Measurements from ENCODE around the gene RNF220. TPM values are rescaled to one million over a fixed set of nuclear protein-coding genes. Genes with fewer than 3 reads are reported as not detected.

Gene RNF220
- polyA plus RNA-seq, 1 of the 3 experiments (the other 2 are of a cell fraction): 83.7 TPM

- POLR2A ChIA-PET: no interaction called here
These were observed 271.6 kb downstream of the RNF220 start for GRCh38 chr1:44676484-44677200.

GRCh38 chr1:44677201-44677766 lies 272.2 kb downstream of the RNF220 start:
- H2AFZ ChIP-seq (ENCODE audit: low read depth): no peak overlapping the region
- peak; percentile 40 for DNase-seq
- TF ChIP-seq, protein P1, sequence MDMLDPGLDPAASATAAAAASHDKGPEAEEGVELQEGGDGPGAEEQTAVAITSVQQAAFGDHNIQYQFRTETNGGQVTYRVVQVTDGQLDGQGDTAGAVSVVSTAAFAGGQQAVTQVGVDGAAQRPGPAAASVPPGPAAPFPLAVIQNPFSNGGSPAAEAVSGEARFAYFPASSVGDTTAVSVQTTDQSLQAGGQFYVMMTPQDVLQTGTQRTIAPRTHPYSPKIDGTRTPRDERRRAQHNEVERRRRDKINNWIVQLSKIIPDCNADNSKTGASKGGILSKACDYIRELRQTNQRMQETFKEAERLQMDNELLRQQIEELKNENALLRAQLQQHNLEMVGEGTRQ (IDR thresholded peaks at IDR 0.05; ENCODE audit: borderline replicate concordance, low read depth, low read length): no peak
- TF ChIP-seq RAD21 (IDR thresholded peaks at IDR 0.05; ENCODE audit: low read length): peak; percentile 51
- no peak for TF ChIP-seq RFX5 (IDR thresholded peaks at IDR 0.05; ENCODE audit: low read length)
- no peak for TF ChIP-seq TEAD4 (IDR thresholded peaks at IDR 0.05; ENCODE audit: borderline replicate concordance, insufficient read depth)
- TF ChIP-seq NFIC (IDR thresholded peaks at IDR 0.05; ENCODE audit: borderline replicate concordance): no peak
- TF ChIP-seq EP300 (IDR thresholded peaks at IDR 0.05; ENCODE audit: borderline replicate concordance in 1 of 2, low read depth in 1 of 2, low read length in 1 of 2): no peak
- no peak for TF ChIP-seq GATA2 (CRISPR knock-in tag; IDR thresholded peaks at IDR 0.05)
- no peak for TF ChIP-seq JUND (IDR thresholded peaks at IDR 0.05)
- no peak for TF ChIP-seq CHD2 (IDR thresholded peaks at IDR 0.05; ENCODE audit: low read length, partially characterized antibody)
- TF ChIP-seq ELF1 (IDR thresholded peaks at IDR 0.05): no peak
- TF ChIP-seq POLR2AphosphoS5 (IDR thresholded peaks at IDR 0.05; ENCODE audit: low read depth, low read length): no peak
- no peak for TF ChIP-seq YY1 (IDR thresholded peaks at IDR 0.05; ENCODE audit: low read depth)
- TF ChIP-seq MAX (IDR thresholded peaks at IDR 0.05; ENCODE audit: low read depth): no peak
- TF ChIP-seq ZBTB33 (IDR thresholded peaks at IDR 0.05; ENCODE audit: borderline replicate concordance, low read depth): no peak
- no peak for TF ChIP-seq MEF2A (IDR thresholded peaks at IDR 0.05; ENCODE audit: borderline replicate concordance, low read depth)
- TF ChIP-seq SMC3 (IDR thresholded peaks at IDR 0.05; ENCODE audit: low read depth, low read length): peak; percentile 34; the same call in 1 of the 2 replicates
- TF ChIP-seq, protein P2, sequence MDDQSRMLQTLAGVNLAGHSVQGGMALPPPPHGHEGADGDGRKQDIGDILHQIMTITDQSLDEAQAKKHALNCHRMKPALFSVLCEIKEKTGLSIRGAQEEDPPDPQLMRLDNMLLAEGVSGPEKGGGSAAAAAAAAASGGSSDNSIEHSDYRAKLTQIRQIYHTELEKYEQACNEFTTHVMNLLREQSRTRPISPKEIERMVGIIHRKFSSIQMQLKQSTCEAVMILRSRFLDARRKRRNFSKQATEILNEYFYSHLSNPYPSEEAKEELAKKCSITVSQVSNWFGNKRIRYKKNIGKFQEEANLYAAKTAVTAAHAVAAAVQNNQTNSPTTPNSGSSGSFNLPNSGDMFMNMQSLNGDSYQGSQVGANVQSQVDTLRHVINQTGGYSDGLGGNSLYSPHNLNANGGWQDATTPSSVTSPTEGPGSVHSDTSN (IDR thresholded peaks at IDR 0.05): no peak

More at GRCh38 chr1:44676484-44677200, 271.6 kb downstream of the RNF220 start:
- Histone ChIP-seq H4K20me1 (ENCODE audit: insufficient read depth) (no peaks in the 10 kb centered on the region), H3K27ac (ENCODE audit: low read depth in 2 of 2, low read length in 1 of 2) (0 out of 4 replicates have a peak overlapping the region, but pooled peaks of 1 of the 2 experiments have one; percentile 0), H3K9me3 (no peaks in the 10 kb centered on the region), H3K9ac (no peak overlapping the region), H3K27me3 (ENCODE audit: insufficient read depth) (no peaks in the 10 kb centered on the region), H3K4me1 (ENCODE audit: control insufficient read depth in 1 of 2, insufficient read depth in 2 of 2, low read depth in 1 of 2, low read length in 1 of 2) (peaks cover 7 to 24% of the 10 kb centered on the region in 2 experiments; a peak in 1 of 4 replicates), H2AFZ (ENCODE audit: low read depth) (no peak overlapping the region), H3K4me3 (ENCODE audit: low read depth in 2 of 2, low read length in 1 of 2) (no peak overlapping the region), H3K79me2 (ENCODE audit: insufficient read depth) (peaks cover 6% of the 10 kb centered on the region; the same call in 1 of the 2 replicates), H3K9me2 (no peaks in the 10 kb centered on the region), H3K4me2 (peak overlapping the region; percentile 21), H3F3A (replicated peaks; ENCODE audit: insufficient read depth) (no peaks in the 10 kb centered on the region), H3K36me3 (replicated peaks in 1 of 2; ENCODE audit: control insufficient read depth in 1 of 2, insufficient read depth in 2 of 2, low read length in 1 of 2) (no peaks in the 10 kb centered on the region)
- WGBS (ENCODE audit: low lambda C conversion rate): 74% methylated on average over 5 of the region's 5 CpGs
- TF ChIP-seq USF1 (IDR thresholded peaks at IDR 0.05; ENCODE audit: borderline replicate concordance, low read depth) (no peak), MEF2A (IDR thresholded peaks at IDR 0.05; ENCODE audit: borderline replicate concordance, low read depth) (no peak), RAD21 (IDR thresholded peaks at IDR 0.05; ENCODE audit: low read length) (no peak), ELF1 (IDR thresholded peaks at IDR 0.05) (0 out of 2 replicates have a peak, but pooled peaks have one; percentile 15)
- DNase-seq: no peak
- CTCF ChIA-PET: interaction anchor here (0.7 to 5.9 kb wide), 6 partner anchors 11 to 45 kb away, joined by 3 to 48 read pairs (median 5); no protein-coding TSS in a partner anchor

More at GRCh38 chr1:44677201-44677766, 272.2 kb downstream of the RNF220 start:
- Histone ChIP-seq H3K4me2 (peak overlapping the region; percentile 21; the same call in 1 of the 2 replicates), H4K20me1 (ENCODE audit: insufficient read depth) (no peaks in the 10 kb centered on the region), H3K36me3 (replicated peaks in 1 of 2; ENCODE audit: control insufficient read depth in 1 of 2, insufficient read depth in 2 of 2, low read length in 1 of 2) (no peaks in the 10 kb centered on the region), H3K27me3 (ENCODE audit: insufficient read depth) (no peaks in the 10 kb centered on the region), H3K4me3 (ENCODE audit: low read depth in 2 of 2, low read length in 1 of 2) (no peak overlapping the region), H3K9ac (no peak overlapping the region), H3K79me2 (ENCODE audit: insufficient read depth) (peaks cover 6% of the 10 kb centered on the region; the same call in 1 of the 2 replicates), H3K9me3 (no peaks in the 10 kb centered on the region), H3K4me1 (ENCODE audit: control insufficient read depth in 1 of 2, insufficient read depth in 2 of 2, low read depth in 1 of 2, low read length in 1 of 2) (peaks cover 7 to 22% of the 10 kb centered on the region in 2 experiments; a peak in 1 of 4 replicates), H3K27ac (ENCODE audit: low read depth in 2 of 2, low read length in 1 of 2) (no peak overlapping the region), H3K9me2 (no peaks in the 10 kb centered on the region), H3F3A (replicated peaks; ENCODE audit: insufficient read depth) (no peaks in the 10 kb centered on the region)
- CTCF ChIA-PET: interaction anchor here (0.7 to 5.9 kb wide), 8 partner anchors 17 to 52 kb away, joined by 3 to 48 read pairs (median 4); no protein-coding TSS in a partner anchor
- POLR2A ChIA-PET: interaction anchor here (0.5 kb wide), 2 partner anchors 68 to 694 kb away, joined by 3 to 5 read pairs; no protein-coding TSS in a partner anchor
- 64% methylated on average over 6 of the region's 6 CpGs for WGBS (ENCODE audit: low lambda C conversion rate)

All from SK-N-SH (cell line).